ENCODE data around the gene NDUFB8.

NDUFB8 gene

GRCh38 chr10:100502926-100503494 lies 26.7 kb downstream of the NDUFB8 start:
- TF ChIP-seq CTCF (IDR thresholded peaks at IDR 0.05; ENCODE audit: insufficient read depth, low read depth, low read length, missing control alignments): no peak
- H3K4me3 ChIP-seq (ENCODE audit: low read length): no peak overlapping the region
- DNase-seq (ENCODE audit: low read depth): no peak

GRCh38 chr10:100501423-100501822 lies 28.2 kb downstream of the NDUFB8 start:
- no peak overlapping the region for H3K4me3 ChIP-seq (ENCODE audit: low read length)
- no peak for DNase-seq (ENCODE audit: low read depth)
- no peak for TF ChIP-seq CTCF (IDR thresholded peaks at IDR 0.05; ENCODE audit: insufficient read depth, low read depth, low read length, missing control alignments)

GRCh38 chr10:100498059-100498458 lies 31.6 kb downstream of the NDUFB8 start:
- H3K4me3 ChIP-seq (ENCODE audit: low read length): no peak overlapping the region
- DNase-seq (ENCODE audit: low read depth): no peak
- no peak for TF ChIP-seq CTCF (IDR thresholded peaks at IDR 0.05; ENCODE audit: insufficient read depth, low read depth, low read length, missing control alignments)

GRCh38 chr10:100496567-100496966 lies 33.1 kb downstream of the NDUFB8 start:
- TF ChIP-seq CTCF (IDR thresholded peaks at IDR 0.05; ENCODE audit: insufficient read depth, low read depth, low read length, missing control alignments): no peak
- H3K4me3 ChIP-seq (ENCODE audit: low read length): no peak overlapping the region
- DNase-seq (ENCODE audit: low read depth): no peak

- no peak overlapping the region for H3K4me3 ChIP-seq (ENCODE audit: low read length)
- TF ChIP-seq CTCF (IDR thresholded peaks at IDR 0.05; ENCODE audit: insufficient read depth, low read depth, low read length, missing control alignments): no peak
- DNase-seq (ENCODE audit: low read depth): no peak
Measured at GRCh38 chr10:100490531-100490930, 39.1 kb downstream of the NDUFB8 start.

GRCh38 chr10:100489396-100489795 lies 40.3 kb downstream of the NDUFB8 start:
- no peak for DNase-seq (ENCODE audit: low read depth)
- TF ChIP-seq CTCF (IDR thresholded peaks at IDR 0.05; ENCODE audit: insufficient read depth, low read depth, low read length, missing control alignments): no peak

GRCh38 chr10:100487529-100487928 lies 42.1 kb downstream of the NDUFB8 start:
- no peak for DNase-seq (ENCODE audit: low read depth)
- no peak overlapping the region for H3K4me3 ChIP-seq (ENCODE audit: low read length)
- TF ChIP-seq CTCF (IDR thresholded peaks at IDR 0.05; ENCODE audit: insufficient read depth, low read depth, low read length, missing control alignments): no peak

More at GRCh38 chr10:100489396-100489795, 40.3 kb downstream of the NDUFB8 start:
- H3K4me3 ChIP-seq (ENCODE audit: low read length): no peak overlapping the region

All from epithelial cell of esophagus (primary cell).